Endometrium (tissue), 2 donors: ENCODE measurements around the gene MST1.
"Not testable (repeated sequence)": the region's sequence is repeated elsewhere in the genome, so short reads cannot be mapped to it uniquely, and the experiment has no call there.

Experiments used
- FAIRE-seq: peaks from 2 replicates; lab custom pipeline; 2012; peaks lifted over from hg19 to GRCh38; lab: Jason Lieb, UNC
- donor health status: control.
- donor health status: control.

Gene MST1

GRCh38 chr3:49700453-49701128, 11.3 kb upstream of the MST1 start:
- no peak for FAIRE-seq

GRCh38 chr3:49700014-49700413, 10.7 kb upstream of the MST1 start:
- no peak for FAIRE-seq

- no peak for FAIRE-seq
Observed at GRCh38 chr3:49699281-49699979, 10.2 kb upstream of the MST1 start.

GRCh38 chr3:49695350-49696015, 6.2 kb upstream of the MST1 start:
- not testable (repeated sequence) for FAIRE-seq

GRCh38 chr3:49694409-49695070, 5.3 kb upstream of the MST1 start:
- FAIRE-seq, result not testable (repeated sequence)

- FAIRE-seq, result not testable (repeated sequence)
Observed at GRCh38 chr3:49691481-49691880, 2.2 kb upstream of the MST1 start.

GRCh38 chr3:49690856-49691255, 1.6 kb upstream of the MST1 start:
- not testable (repeated sequence) for FAIRE-seq

- FAIRE-seq, result not testable (repeated sequence)
Observed at GRCh38 chr3:49689908-49690624, 792 bp upstream of the MST1 start.

GRCh38 chr3:49688338-49689045, 782 bp downstream of the MST1 start:
- not testable (repeated sequence) for FAIRE-seq

GRCh38 chr3:49687424-49687795, 1.9 kb downstream of the MST1 start:
- not testable (repeated sequence) for FAIRE-seq

GRCh38 chr3:49686769-49687423, 2.4 kb downstream of the MST1 start:
- not testable (repeated sequence) for FAIRE-seq

- not testable (repeated sequence) for FAIRE-seq
Observed at GRCh38 chr3:49686346-49686745, 2.9 kb downstream of the MST1 start.

GRCh38 chr3:49685846-49686245, 3.4 kb downstream of the MST1 start:
- FAIRE-seq, result not testable (repeated sequence)

GRCh38 chr3:49685103-49685502, 4.2 kb downstream of the MST1 start:
- not testable (repeated sequence) for FAIRE-seq

- FAIRE-seq, result not testable (repeated sequence)
Observed at GRCh38 chr3:49684453-49684852, 4.8 kb downstream of the MST1 start.

GRCh38 chr3:49683162-49683561, 6.1 kb downstream of the MST1 start:
- no peak for FAIRE-seq

- FAIRE-seq, result no peak
Observed at GRCh38 chr3:49681543-49681942, 7.7 kb downstream of the MST1 start.

GRCh38 chr3:49681232-49681522, 8.1 kb downstream of the MST1 start:
- FAIRE-seq, result no peak

- FAIRE-seq, result no peak
Observed at GRCh38 chr3:49680493-49681231, 8.6 kb downstream of the MST1 start.

- no peak for FAIRE-seq
Observed at GRCh38 chr3:49675912-49676311, 13.4 kb downstream of the MST1 start.
